GM21526 (cell line): Measurements from ENCODE around the gene SPECC1L.

Experiments used
- ATAC-seq: cut with Tn5 transposase; IDR thresholded peaks from one replicate; pipeline ENCODE4 v1.9.1; 2021; ENCODE audit warnings: moderate library complexity; ENCODE audit not compliant: unreplicated experiment, low FRiP score

SPECC1L gene

GRCh38 chr22:24319451-24319850 is 48.8 kb downstream of the SPECC1L start:
- no peak for ATAC-seq

GRCh38 chr22:24321999-24322398 is 51.4 kb downstream of the SPECC1L start:
- ATAC-seq, result no peak

- no peak for ATAC-seq
Observed at GRCh38 chr22:24322522-24322921, 51.9 kb downstream of the SPECC1L start.

GRCh38 chr22:24323233-24323632 is 52.6 kb downstream of the SPECC1L start:
- no peak for ATAC-seq

GRCh38 chr22:24323695-24324094 is 53.1 kb downstream of the SPECC1L start:
- ATAC-seq, result no peak

- no peak for ATAC-seq
Observed at GRCh38 chr22:24324137-24324536, 53.5 kb downstream of the SPECC1L start.

GRCh38 chr22:24325105-24325757 is 54.6 kb downstream of the SPECC1L start:
- ATAC-seq, result no peak

GRCh38 chr22:24326266-24326665 is 55.6 kb downstream of the SPECC1L start:
- no peak for ATAC-seq

- no peak for ATAC-seq
Observed at GRCh38 chr22:24327832-24328231, 57.2 kb downstream of the SPECC1L start.

GRCh38 chr22:24329453-24329852 is 58.8 kb downstream of the SPECC1L start:
- no peak for ATAC-seq

GRCh38 chr22:24330636-24331035 is 60.0 kb downstream of the SPECC1L start:
- ATAC-seq, result no peak

GRCh38 chr22:24331468-24332440 is 61.1 kb downstream of the SPECC1L start:
- no peak for ATAC-seq

- no peak for ATAC-seq
Observed at GRCh38 chr22:24333301-24333700, 62.7 kb downstream of the SPECC1L start.

GRCh38 chr22:24335496-24335895 is 64.9 kb downstream of the SPECC1L start:
- no peak for ATAC-seq

- ATAC-seq, result no peak
Observed at GRCh38 chr22:24337894-24338645, 67.4 kb downstream of the SPECC1L start.

GRCh38 chr22:24338726-24339451 is 68.3 kb downstream of the SPECC1L start:
- ATAC-seq, result no peak

- no peak for ATAC-seq
Observed at GRCh38 chr22:24339452-24339747, 68.8 kb downstream of the SPECC1L start.

GRCh38 chr22:24341627-24342026 is 71.0 kb downstream of the SPECC1L start:
- ATAC-seq, result no peak

- no peak for ATAC-seq
Observed at GRCh38 chr22:24350627-24351026, 80.0 kb downstream of the SPECC1L start.

GRCh38 chr22:24353121-24353520 is 82.5 kb downstream of the SPECC1L start:
- ATAC-seq, result no peak

- ATAC-seq, result no peak
Observed at GRCh38 chr22:24355574-24355973, 84.9 kb downstream of the SPECC1L start.
